Pulmonary artery endothelial cell (primary cell): Measurements from ENCODE around the gene ADCY4. TPM values are rescaled to one million over a fixed set of nuclear protein-coding genes. Genes with fewer than 3 reads are reported as not detected.
"Not testable (repeated sequence)": the region's sequence is repeated elsewhere in the genome, so short reads cannot be mapped to it uniquely, and the experiment has no call there.

Source experiments
- DNase-seq: peaks from one replicate; pipeline ENCODE4 v3.0.0-alpha.2; 2011; ENCODE audit warnings: low read depth, low spot score
- total RNA-seq: library from RNA; depleted of rRNA; stranded (reverse); fragments of >200 nt; gene quantifications from 2 replicates; pipeline ENCODE4 v1.2.3, GENCODE V29; 2014

ADCY4 gene
- total RNA-seq, 1 donor from 2014 or later = 36.3 TPM

GRCh38 chr14:24366721-24367513 is 32.0 kb upstream of the ADCY4 start:
- DNase-seq = peak; percentile 63

GRCh38 chr14:24366413-24366720 is 31.5 kb upstream of the ADCY4 start:
- no peak for DNase-seq

GRCh38 chr14:24365600-24366412 is 30.9 kb upstream of the ADCY4 start:
- peak; percentile 90 for DNase-seq

- no peak for DNase-seq
Observed at GRCh38 chr14:24364841-24365240, 30.0 kb upstream of the ADCY4 start.

GRCh38 chr14:24363401-24363800 is 28.5 kb upstream of the ADCY4 start:
- DNase-seq = no peak

- DNase-seq = no peak
Observed at GRCh38 chr14:24362241-24362960, 27.5 kb upstream of the ADCY4 start.

- DNase-seq = no peak
Observed at GRCh38 chr14:24361326-24361725, 26.5 kb upstream of the ADCY4 start.

- DNase-seq = no peak
Observed at GRCh38 chr14:24360281-24360680, 25.4 kb upstream of the ADCY4 start.

GRCh38 chr14:24356208-24356607 is 21.3 kb upstream of the ADCY4 start:
- no peak for DNase-seq

- DNase-seq = no peak
Observed at GRCh38 chr14:24355009-24355408, 20.1 kb upstream of the ADCY4 start.

GRCh38 chr14:24354482-24354825 is 19.6 kb upstream of the ADCY4 start:
- DNase-seq = not testable (repeated sequence)

GRCh38 chr14:24353559-24354481 is 18.9 kb upstream of the ADCY4 start:
- DNase-seq = no peak

GRCh38 chr14:24351517-24351916 is 16.6 kb upstream of the ADCY4 start:
- DNase-seq = no peak

GRCh38 chr14:24349742-24350141 is 14.9 kb upstream of the ADCY4 start:
- no peak for DNase-seq

GRCh38 chr14:24348186-24348585 is 13.3 kb upstream of the ADCY4 start:
- no peak for DNase-seq

GRCh38 chr14:24347134-24347533 is 12.3 kb upstream of the ADCY4 start:
- no peak for DNase-seq

GRCh38 chr14:24343795-24344660 is 9.2 kb upstream of the ADCY4 start:
- no peak for DNase-seq

GRCh38 chr14:24342889-24343288 is 8.0 kb upstream of the ADCY4 start:
- DNase-seq = no peak

- DNase-seq = no peak
Observed at GRCh38 chr14:24340606-24341005, 5.7 kb upstream of the ADCY4 start.
